ENCODE data around the gene GATAD2A. TPM values are rescaled to one million over a fixed set of nuclear protein-coding genes. Genes with fewer than 3 reads are reported as not detected.

The GATAD2A gene
- total RNA-seq, 1 donor from 2014 or later: 82.6 TPM

DNA sequence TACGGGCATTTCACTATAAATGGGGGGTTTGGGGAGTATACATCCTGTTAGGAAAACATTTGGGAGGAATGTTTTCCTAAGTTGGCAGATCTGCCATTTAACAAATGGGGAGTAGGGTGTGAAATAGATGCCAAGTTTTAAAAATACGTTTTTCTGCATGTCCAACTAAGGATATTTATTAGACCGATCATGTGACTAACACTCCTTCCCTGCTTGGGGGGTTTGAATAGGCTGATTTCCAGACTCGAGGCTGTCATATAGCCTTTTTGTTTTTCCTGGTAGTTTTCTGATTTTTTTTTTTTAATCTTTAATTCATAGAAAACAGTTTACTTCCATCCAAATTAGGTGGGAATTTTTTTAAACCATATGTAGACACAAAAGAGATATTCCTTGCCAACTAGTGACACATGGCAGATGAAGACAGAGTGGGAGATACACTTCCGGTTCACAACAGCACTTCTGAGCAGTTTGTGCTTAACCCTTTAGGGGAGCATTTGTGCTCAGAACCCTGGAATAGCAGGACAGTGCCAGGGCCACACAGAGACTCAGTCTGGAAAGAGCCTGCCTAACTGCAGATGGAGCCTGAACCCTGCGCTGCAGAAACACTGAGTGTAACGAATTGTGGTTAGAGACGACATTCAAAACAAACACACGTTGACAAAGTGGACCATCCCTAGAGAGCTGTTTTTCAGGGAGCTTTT lies 5.6 kb upstream of the GATAD2A start:
- TF ChIP-seq, protein P1, sequence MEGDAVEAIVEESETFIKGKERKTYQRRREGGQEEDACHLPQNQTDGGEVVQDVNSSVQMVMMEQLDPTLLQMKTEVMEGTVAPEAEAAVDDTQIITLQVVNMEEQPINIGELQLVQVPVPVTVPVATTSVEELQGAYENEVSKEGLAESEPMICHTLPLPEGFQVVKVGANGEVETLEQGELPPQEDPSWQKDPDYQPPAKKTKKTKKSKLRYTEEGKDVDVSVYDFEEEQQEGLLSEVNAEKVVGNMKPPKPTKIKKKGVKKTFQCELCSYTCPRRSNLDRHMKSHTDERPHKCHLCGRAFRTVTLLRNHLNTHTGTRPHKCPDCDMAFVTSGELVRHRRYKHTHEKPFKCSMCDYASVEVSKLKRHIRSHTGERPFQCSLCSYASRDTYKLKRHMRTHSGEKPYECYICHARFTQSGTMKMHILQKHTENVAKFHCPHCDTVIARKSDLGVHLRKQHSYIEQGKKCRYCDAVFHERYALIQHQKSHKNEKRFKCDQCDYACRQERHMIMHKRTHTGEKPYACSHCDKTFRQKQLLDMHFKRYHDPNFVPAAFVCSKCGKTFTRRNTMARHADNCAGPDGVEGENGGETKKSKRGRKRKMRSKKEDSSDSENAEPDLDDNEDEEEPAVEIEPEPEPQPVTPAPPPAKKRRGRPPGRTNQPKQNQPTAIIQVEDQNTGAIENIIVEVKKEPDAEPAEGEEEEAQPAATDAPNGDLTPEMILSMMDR (IDR thresholded peaks at IDR 0.05): no peak
- DNase-seq (ENCODE audit: low spot score): no peak
- no peaks in the 10 kb centered on the region for H3K9me3 Mint-ChIP-seq (ENCODE audit: low read depth)
- peaks cover 37% of the 10 kb centered on the region for H3K4me1 Mint-ChIP-seq (ENCODE audit: low read depth)
- H3K27ac Mint-ChIP-seq (ENCODE audit: unreplicated experiment): peak overlapping the region; percentile 81
- no peaks in the 10 kb centered on the region for H3K27me3 Mint-ChIP-seq (ENCODE audit: low read depth)
- no peaks in the 10 kb centered on the region for H3K36me3 Mint-ChIP-seq (ENCODE audit: low read depth)
- peak overlapping the region; percentile 7 for H3K4me3 Mint-ChIP-seq (ENCODE audit: unreplicated experiment)

DNA sequence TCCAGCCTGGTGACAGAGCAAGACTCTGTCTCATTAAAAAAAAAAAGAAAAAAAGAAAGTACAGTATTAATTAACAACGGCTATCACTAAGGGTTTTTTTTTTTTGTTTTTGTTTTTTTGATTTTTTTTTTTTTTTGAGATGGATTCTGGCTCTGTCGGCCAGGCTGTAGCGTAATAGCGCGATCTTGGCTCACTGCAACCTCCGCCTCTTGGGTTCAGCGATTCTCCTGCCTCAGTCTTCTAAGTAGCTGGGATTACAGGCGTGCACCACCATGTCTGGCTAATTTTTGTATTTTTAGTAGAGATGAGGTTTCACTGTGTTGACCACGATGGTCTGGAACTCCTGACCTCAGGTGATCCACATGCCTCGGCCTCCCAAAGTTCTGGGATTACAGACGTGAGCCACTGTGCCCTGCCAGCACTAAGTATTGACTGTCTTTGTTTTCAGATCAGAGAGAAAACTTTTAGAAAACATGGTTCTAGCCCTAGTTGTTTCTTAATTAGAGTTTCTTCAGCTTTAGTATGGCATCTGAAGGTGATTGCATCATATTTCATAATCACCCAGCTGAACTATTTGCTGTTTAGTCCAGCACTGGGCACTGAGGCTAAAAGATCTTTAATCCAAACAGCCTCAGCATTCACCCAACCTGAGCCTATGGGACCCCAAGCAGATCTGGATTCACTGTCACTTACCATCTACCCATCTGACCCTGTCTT lies 2.7 kb upstream of the GATAD2A start:
- Mint-ChIP-seq H3K36me3 (ENCODE audit: low read depth) (no peaks in the 10 kb centered on the region), H3K4me3 (ENCODE audit: unreplicated experiment) (no peak overlapping the region), H3K9me3 (ENCODE audit: low read depth) (no peaks in the 10 kb centered on the region), H3K27ac (ENCODE audit: unreplicated experiment) (peak overlapping the region; percentile 91), H3K4me1 (ENCODE audit: low read depth) (peaks cover 52% of the 10 kb centered on the region), H3K27me3 (ENCODE audit: low read depth) (no peaks in the 10 kb centered on the region)
- no peak for DNase-seq (ENCODE audit: low spot score)
- TF ChIP-seq, protein P1 (IDR thresholded peaks at IDR 0.05): no peak

DNA sequence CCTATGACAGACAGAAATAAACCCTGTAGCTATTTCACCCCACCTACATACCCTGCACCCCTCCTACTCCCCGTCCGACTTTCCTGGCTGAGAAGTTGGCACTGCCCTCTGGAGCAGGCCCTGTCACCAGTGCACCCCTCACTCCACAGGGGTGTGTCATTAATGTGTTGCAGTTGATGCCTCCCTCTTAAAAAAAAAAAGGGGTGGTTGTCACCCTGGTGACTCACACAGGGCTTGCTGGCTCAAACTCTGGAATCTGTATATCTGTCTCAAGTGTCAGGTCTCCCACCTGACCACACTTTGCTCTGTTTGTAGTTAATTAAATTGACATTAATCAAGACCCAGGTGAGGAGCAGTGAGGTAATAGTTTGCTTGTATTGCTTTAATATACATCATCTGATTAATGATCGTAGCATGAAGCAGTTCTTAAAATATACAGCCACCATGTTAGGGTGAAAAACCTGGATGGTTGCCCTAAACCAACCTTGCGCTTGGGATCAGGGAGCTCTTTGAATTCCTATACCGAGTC lies 2.0 kb upstream of the GATAD2A start:
- peaks cover 59% of the 10 kb centered on the region for H3K4me1 Mint-ChIP-seq (ENCODE audit: low read depth)
- no peaks in the 10 kb centered on the region for H3K36me3 Mint-ChIP-seq (ENCODE audit: low read depth)
- no peaks in the 10 kb centered on the region for H3K9me3 Mint-ChIP-seq (ENCODE audit: low read depth)
- H3K4me3 Mint-ChIP-seq (ENCODE audit: unreplicated experiment): no peak overlapping the region
- H3K27me3 Mint-ChIP-seq (ENCODE audit: low read depth): no peaks in the 10 kb centered on the region
- peak overlapping the region; percentile 91 for H3K27ac Mint-ChIP-seq (ENCODE audit: unreplicated experiment)
- TF ChIP-seq, protein P1 (IDR thresholded peaks at IDR 0.05): no peak
- no peak for DNase-seq (ENCODE audit: low spot score)

DNA sequence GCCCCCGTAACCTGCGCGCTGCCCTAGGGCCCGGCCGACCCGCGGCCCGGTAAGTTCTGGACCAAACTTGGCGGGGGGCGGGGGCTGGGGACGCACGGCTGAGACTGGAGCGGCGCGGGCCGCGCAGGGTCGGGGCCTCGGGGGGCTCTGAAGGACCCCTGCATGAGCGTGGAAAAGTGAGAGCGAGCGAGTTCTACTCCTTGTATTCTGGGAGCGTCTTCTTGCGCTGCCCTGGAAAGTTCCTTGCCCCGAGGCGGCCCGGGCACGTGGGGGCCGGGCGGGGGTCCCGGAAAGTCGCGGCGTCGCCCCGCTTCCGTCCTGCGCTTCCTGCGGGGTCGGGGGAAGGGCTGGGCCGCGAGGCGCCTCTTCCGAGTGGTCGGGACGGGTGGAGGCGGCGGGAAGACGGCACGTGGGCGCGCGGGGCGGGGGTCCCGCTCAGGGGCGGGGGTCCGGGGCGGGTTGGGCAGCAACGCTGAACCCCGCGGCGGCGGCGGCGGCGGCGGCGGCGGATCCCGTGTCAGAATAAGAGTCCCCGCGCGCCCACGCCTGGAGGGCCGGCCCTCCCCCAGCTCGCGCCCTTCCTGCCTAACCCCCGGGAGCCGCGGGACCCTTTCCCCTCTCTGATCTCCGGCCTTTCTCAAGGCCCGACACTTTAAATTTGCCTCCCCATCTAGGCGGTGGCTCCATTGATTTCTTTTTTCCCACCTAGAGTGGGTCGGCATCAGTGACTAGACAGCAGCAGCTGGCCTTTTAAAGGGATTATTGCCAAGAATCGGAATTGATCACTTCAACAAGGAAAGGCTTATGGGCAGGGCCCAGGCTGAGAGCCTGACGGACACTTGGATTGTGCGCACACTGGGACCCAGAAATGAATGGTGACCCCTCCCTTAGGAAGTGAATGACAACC lies 749 bp downstream of the GATAD2A start:
- H3K4me3 Mint-ChIP-seq (ENCODE audit: unreplicated experiment): peak overlapping the region; percentile 92
- no peaks in the 10 kb centered on the region for H3K9me3 Mint-ChIP-seq (ENCODE audit: low read depth)
- H3K4me1 Mint-ChIP-seq (ENCODE audit: low read depth): peaks cover 69% of the 10 kb centered on the region
- H3K27ac Mint-ChIP-seq (ENCODE audit: unreplicated experiment): peak overlapping the region; percentile 92
- TF ChIP-seq, protein P1 (IDR thresholded peaks at IDR 0.05): no peak
- H3K36me3 Mint-ChIP-seq (ENCODE audit: low read depth): no peaks in the 10 kb centered on the region
- DNase-seq (ENCODE audit: low spot score): no peak
- no peaks in the 10 kb centered on the region for H3K27me3 Mint-ChIP-seq (ENCODE audit: low read depth)
